WTC11 (cell line): ENCODE results near the gene SDF2.

Experiments
- ATF6 ChIP-seq: sonication (generic); formaldehyde crosslinking; IDR thresholded peaks from 2 replicates; pipeline ENCODE4 v1.8.1; 2023; ENCODE audit warnings: mild to moderate bottlenecking, missing genetic modification reagents
- CDX4 ChIP-seq: fragments of 250-450 bp; sonication (Bioruptor Pico); IDR thresholded peaks from 2 replicates; pipeline ENCODE4 v1.9.0; 2021; ENCODE audit warnings: moderate library complexity, mild to moderate bottlenecking, inconsistent platforms, borderline replicate concordance
- CTCF ChIP-seq: fragments of 200-600 bp; IDR thresholded peaks from 2 replicates; pipeline ENCODE4 v1.8.0; 2022; ENCODE audit warnings: antibody characterized with exemption
- E2F4 ChIP-seq: sonication (generic); formaldehyde crosslinking; IDR thresholded peaks from 2 replicates; pipeline ENCODE4 v1.8.1; 2022; ENCODE audit warnings: low read depth, mild to moderate bottlenecking, moderate library complexity, missing genetic modification reagents, borderline replicate concordance
- ETV6 ChIP-seq: sonication (generic); formaldehyde crosslinking; IDR thresholded peaks from 2 replicates; pipeline ENCODE4 v1.8.1; 2022; ENCODE audit warnings: mild to moderate bottlenecking, missing genetic modification reagents
- IRF1 ChIP-seq: sonication (generic); formaldehyde crosslinking; IDR thresholded peaks from 2 replicates; pipeline ENCODE4 v1.8.0; 2023; ENCODE audit warnings: missing genetic modification reagents
- MLX ChIP-seq: sonication (generic); formaldehyde crosslinking; IDR thresholded peaks from 2 replicates; pipeline ENCODE4 v1.8.1; 2023; ENCODE audit warnings: mild to moderate bottlenecking, missing genetic modification reagents, moderate library complexity
- MYBL2 ChIP-seq: sonication (generic); formaldehyde crosslinking; IDR thresholded peaks from 2 replicates; pipeline ENCODE4 v1.8.1; 2023; ENCODE audit warnings: mild to moderate bottlenecking, moderate library complexity, missing genetic modification reagents
- USF2 ChIP-seq: sonication (generic); formaldehyde crosslinking; IDR thresholded peaks from 2 replicates; pipeline ENCODE4 v1.8.1; 2023; ENCODE audit warnings: mild to moderate bottlenecking, missing genetic modification reagents, moderate library complexity
- ZNF317 ChIP-seq: sonication (generic); formaldehyde crosslinking; IDR thresholded peaks from 2 replicates; pipeline ENCODE4 v1.8.1; 2023; ENCODE audit warnings: low read depth, mild to moderate bottlenecking, moderate library complexity, missing genetic modification reagents, borderline replicate concordance
- ZNF423 ChIP-seq: fragments of 250-450 bp; sonication (Bioruptor Pico); IDR thresholded peaks from 2 replicates; pipeline ENCODE4 v2.1.2; 2022; ENCODE audit warnings: mild to moderate bottlenecking, moderate library complexity

GRCh38 chr17:28645576-28645939 lies 16.1 kb downstream of the SDF2 start:
- TF ChIP-seq CTCF (no peak), E2F4 (CRISPR knock-in tag) (no peak), ATF6 (CRISPR knock-in tag) (no peak), ETV6 (no peak), IRF1 (no peak), MYBL2 (CRISPR knock-in tag) (no peak), ZNF423 (CRISPR knock-in tag) (no peak), CDX4 (CRISPR knock-in tag) (no peak), USF2 (no peak), ZNF317 (CRISPR knock-in tag) (no peak), MLX (CRISPR knock-in tag) (no peak)
